ENCODE data around the gene HYAL2.
A peak's percentile ranks its signal among the peaks of the same experiment; 100 is the strongest.

The HYAL2 gene

DNA sequence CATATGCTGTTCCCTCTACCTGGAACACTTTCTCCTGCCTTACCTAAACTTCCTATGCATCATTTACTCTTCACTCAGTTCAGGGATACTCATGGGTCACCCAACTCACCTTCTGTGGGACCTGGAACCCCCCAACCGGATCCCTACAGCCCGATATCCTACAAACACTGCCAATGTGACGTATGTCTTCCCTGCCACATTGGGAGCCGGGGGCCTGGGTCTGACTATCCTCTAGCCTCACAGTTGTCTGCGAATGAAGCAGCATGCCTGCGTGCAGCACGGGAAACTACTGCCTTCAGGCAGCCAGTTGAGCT, 27.6 kb upstream of the HYAL2 start:
- no peak overlapping the region for H3K27ac ChIP-seq (ENCODE audit: low read depth, low read length)
- peak overlapping the region; percentile 68; the same call in 1 of the 2 replicates for H3K9ac ChIP-seq (ENCODE audit: low read depth, low read length)
- peaks cover 40% of the 10 kb centered on the region for H3K36me3 ChIP-seq (ENCODE audit: control insufficient read depth, insufficient read depth, low read length)
- peak overlapping the region; percentile 91 for H3K4me3 ChIP-seq (ENCODE audit: low read depth, low read length)
- peaks cover 6% of the 10 kb centered on the region for H3K4me1 ChIP-seq (ENCODE audit: control insufficient read depth, insufficient read depth, low read length)
- H3K9me3 ChIP-seq (ENCODE audit: control insufficient read depth, insufficient read depth, low read length), result no peaks in the 10 kb centered on the region
- H3K27me3 ChIP-seq (ENCODE audit: control insufficient read depth, insufficient read depth, low read length), result peaks cover 8% of the 10 kb centered on the region

DNA sequence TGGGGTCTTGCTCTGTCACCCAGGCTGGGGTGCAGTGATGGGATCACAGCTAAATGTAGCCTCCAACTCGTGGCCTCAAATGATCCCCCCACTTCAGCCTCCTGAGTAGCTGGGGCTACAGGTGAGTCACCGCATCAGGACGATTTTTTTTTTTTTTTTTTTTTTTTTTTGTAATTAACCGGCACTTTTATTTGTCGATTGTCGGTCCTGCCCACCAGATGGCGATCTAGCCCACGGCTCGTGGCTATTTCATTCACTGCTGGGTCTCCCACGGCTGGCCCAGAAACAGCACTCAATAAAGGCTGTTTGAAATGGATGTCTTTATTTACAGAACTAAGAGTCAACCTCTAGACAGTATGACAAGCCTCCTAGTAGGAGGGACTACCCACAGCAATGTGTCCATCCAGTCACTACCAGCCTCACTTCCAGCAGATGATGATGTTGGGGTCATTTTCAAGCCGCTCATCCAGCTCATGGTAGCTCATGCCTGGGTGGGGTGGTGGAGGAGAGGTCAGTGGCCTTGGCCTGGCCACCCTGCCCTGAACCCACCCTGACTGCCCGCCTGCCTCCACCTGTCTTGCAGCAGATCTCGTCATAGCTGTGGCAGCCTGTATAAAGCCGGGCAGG, 24.8 kb upstream of the HYAL2 start:
- Histone ChIP-seq H3K4me1 (ENCODE audit: control insufficient read depth, insufficient read depth, low read length) (peaks cover 6% of the 10 kb centered on the region), H3K36me3 (ENCODE audit: control insufficient read depth, insufficient read depth, low read length) (peaks cover 17% of the 10 kb centered on the region), H3K4me3 (ENCODE audit: low read depth, low read length) (no peak overlapping the region), H3K27ac (ENCODE audit: low read depth, low read length) (no peak overlapping the region), H3K27me3 (ENCODE audit: control insufficient read depth, insufficient read depth, low read length) (peaks cover 34% of the 10 kb centered on the region), H3K9ac (ENCODE audit: low read depth, low read length) (no peak overlapping the region), H3K9me3 (ENCODE audit: control insufficient read depth, insufficient read depth, low read length) (no peaks in the 10 kb centered on the region)

DNA sequence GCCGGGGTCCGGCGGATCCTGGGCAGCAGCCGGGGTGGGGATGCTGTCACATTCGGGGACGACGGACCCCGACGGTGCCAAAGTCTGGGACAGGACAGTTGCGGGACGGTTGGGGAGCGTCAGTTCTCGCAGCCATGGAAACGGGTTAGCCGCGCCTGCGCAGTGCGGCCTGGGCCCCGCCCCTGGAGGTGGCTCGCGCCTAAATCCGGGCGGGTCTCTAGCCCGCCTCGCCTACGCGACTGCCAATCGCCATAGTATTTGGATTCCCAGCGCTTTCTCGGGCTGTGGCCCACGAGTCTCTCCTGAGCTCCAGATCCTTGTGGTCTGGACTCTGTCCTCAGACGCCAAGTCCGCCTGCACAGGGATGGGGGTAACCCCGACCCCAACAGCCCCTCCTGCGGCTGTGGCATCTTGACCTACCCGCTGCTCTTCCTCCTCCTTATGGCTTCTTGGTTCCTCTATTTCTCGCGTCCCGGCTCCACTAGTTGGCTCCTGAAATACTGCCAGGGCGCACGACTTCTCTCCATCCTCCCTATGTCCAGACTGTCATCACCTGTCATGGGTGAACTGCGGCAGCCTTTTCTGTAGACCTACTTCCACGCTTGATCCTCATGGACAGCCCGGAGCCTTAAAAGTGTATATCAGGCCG, 23.2 kb upstream of the HYAL2 start, which contains the start of gene ZMYND10:
TSS of gene ZMYND10 (minus strand) at position 147 of the 649 bp plus-strand sequence. CDS start 153 bp downstream, outside the sequence.
- peaks cover 49% of the 10 kb centered on the region for H3K27me3 ChIP-seq (ENCODE audit: control insufficient read depth, insufficient read depth, low read length)
- H3K9me3 ChIP-seq (ENCODE audit: control insufficient read depth, insufficient read depth, low read length), result no peaks in the 10 kb centered on the region
- H3K9ac ChIP-seq (ENCODE audit: low read depth, low read length), result no peak within 1 kb of the TSS
- H3K4me3 ChIP-seq (ENCODE audit: low read depth, low read length), result peak within 1 kb of the TSS; percentile 65
- H3K36me3 ChIP-seq (ENCODE audit: control insufficient read depth, insufficient read depth, low read length), result peaks cover 17% of the 10 kb centered on the region
- H3K4me1 ChIP-seq (ENCODE audit: control insufficient read depth, insufficient read depth, low read length), result peaks cover 4% of the 10 kb centered on the region; the same call in 1 of the 2 replicates
- no peak within 1 kb of the TSS for H3K27ac ChIP-seq (ENCODE audit: low read depth, low read length)

DNA sequence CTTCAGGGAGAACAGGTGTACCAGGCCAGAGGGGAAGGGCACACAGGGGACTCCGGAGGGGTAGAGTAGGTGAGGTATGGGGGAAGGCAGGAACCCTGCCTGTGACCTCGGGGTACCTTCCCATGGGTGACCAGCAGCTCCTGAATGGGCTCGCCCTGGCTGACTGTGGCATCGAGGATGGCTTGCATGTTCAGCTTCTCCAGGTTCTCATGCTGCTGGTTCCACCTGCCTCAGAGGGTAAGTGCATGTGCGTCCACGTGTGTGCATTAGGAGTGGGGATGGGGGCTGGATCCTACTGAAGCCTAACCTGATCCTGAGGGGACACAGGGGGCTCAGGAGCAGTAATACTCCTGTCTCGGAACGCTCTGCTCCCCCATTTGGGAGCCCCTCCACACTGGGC, 22.5 kb upstream of the HYAL2 start:
- Histone ChIP-seq H3K4me1 (ENCODE audit: control insufficient read depth, insufficient read depth, low read length) (0 out of 2 replicates have a peak, but pooled peaks cover under 1% of the 10 kb centered on the region), H3K4me3 (ENCODE audit: low read depth, low read length) (peak overlapping the region; percentile 65; the same call in 1 of the 2 replicates), H3K36me3 (ENCODE audit: control insufficient read depth, insufficient read depth, low read length) (peaks cover 17% of the 10 kb centered on the region), H3K27ac (ENCODE audit: low read depth, low read length) (no peak overlapping the region), H3K9ac (ENCODE audit: low read depth, low read length) (no peak overlapping the region), H3K27me3 (ENCODE audit: control insufficient read depth, insufficient read depth, low read length) (peaks cover 56% of the 10 kb centered on the region), H3K9me3 (ENCODE audit: control insufficient read depth, insufficient read depth, low read length) (no peaks in the 10 kb centered on the region)

DNA sequence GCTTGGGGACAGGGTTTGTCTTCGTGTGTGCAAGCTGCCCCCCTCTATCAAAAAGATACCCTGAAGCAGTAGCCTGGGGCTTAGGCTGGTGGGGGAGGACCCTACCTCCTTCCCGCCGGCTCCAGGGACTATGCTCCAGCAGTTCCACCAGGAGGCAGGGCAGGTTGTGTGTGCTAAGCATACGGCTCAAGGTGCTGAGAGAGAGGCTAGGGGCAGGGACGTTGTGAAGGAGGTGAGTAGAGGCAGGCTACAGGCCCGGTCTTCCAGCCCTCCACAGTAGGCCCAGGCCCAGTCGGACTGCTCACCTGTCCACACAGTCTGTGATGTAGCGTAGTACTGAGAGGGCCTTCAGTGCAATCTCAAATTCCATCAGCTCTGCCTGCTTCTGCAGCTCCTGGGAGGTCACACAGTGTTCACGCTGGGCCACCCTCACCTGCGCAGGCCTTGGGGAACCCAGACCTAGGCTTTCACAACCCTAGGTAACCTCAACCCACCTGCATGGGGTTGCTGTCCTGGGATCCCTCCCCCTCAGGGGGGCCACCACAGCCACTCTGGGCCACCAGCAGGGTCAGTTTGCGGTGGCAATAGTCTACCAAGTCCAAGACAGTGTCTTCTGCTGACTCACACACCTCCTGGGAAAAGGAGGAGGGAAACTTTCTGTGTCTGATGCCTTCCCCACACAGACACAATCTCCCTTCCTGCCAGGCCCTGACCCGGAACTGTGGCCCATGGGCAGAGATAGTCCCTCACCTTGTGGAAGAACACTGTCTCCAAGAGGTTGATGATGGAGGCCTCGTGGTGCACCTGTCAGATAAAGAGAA, 20.5 kb upstream of the HYAL2 start:
- no peak overlapping the region for H3K27ac ChIP-seq (ENCODE audit: low read depth, low read length)
- no peak overlapping the region for H3K4me3 ChIP-seq (ENCODE audit: low read depth, low read length)

DNA sequence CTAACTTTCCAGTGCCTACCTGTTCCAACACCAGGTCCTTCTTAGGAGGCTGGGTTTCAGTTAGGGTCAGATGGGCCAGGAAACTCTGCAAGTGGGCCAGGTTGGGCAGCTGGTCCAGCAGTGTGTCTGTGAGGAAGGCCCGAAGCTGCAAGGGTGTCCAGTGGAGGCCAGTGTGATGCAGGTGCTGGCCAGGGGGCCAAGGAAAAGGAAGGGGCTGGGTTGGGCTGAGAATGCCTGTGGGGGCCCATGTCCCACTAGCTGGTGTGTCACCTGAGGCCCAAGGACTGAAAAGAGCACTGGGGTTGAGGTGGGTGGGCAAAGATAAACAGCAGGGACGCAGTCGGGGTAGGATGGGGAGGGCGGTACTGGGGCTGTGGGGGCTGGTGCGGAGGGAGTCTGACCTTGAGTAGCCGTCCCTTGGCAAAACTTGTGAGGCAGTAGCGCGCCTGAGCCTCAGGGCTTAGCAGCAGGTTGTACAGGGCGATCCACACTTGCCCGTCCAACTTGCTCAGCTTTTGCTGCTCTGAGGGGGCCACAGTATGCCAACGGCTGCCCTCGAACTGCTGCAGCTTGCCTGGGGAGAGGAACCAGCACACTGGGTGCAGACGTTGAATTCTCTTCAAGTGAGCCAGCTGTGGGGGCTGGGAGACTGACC, 19.6 kb upstream of the HYAL2 start:
- Histone ChIP-seq H3K9me3 (ENCODE audit: control insufficient read depth, insufficient read depth, low read length) (no peaks in the 10 kb centered on the region), H3K4me1 (ENCODE audit: control insufficient read depth, insufficient read depth, low read length) (no peaks in the 10 kb centered on the region), H3K36me3 (ENCODE audit: control insufficient read depth, insufficient read depth, low read length) (no peaks in the 10 kb centered on the region), H3K27ac (ENCODE audit: low read depth, low read length) (no peak overlapping the region), H3K9ac (ENCODE audit: low read depth, low read length) (no peak overlapping the region), H3K27me3 (ENCODE audit: control insufficient read depth, insufficient read depth, low read length) (peaks cover 72% of the 10 kb centered on the region), H3K4me3 (ENCODE audit: low read depth, low read length) (no peak overlapping the region)

More for the DNA sequence above, 20.5 kb upstream of the HYAL2 start:
- Histone ChIP-seq H3K4me1 (ENCODE audit: control insufficient read depth, insufficient read depth, low read length) (no peaks in the 10 kb centered on the region), H3K9me3 (ENCODE audit: control insufficient read depth, insufficient read depth, low read length) (no peaks in the 10 kb centered on the region), H3K9ac (ENCODE audit: low read depth, low read length) (no peak overlapping the region), H3K27me3 (ENCODE audit: control insufficient read depth, insufficient read depth, low read length) (peaks cover 72% of the 10 kb centered on the region), H3K36me3 (ENCODE audit: control insufficient read depth, insufficient read depth, low read length) (peaks cover 7% of the 10 kb centered on the region)

DNA sequence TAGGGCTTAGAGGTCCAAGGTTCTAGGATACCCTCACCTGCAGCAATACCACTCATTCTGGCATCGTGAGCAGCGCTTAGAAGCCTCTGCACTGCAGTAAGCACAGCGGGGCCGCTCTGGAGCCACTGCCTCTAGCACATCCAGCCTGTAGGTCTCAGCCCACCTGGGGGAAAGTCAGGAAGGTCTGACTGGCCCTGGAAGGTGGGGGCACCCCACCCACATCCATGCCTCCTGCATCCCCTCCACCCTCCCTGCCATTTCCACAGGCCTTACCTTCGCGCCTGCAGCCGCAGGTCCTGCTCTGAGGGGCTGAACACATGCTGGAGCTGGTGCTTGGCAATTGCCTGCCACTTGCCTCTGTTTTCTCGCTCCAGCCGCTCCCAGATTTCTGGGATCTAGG, 19.0 kb upstream of the HYAL2 start:
- Histone ChIP-seq H3K4me1 (ENCODE audit: control insufficient read depth, insufficient read depth, low read length) (no peaks in the 10 kb centered on the region), H3K9me3 (ENCODE audit: control insufficient read depth, insufficient read depth, low read length) (no peaks in the 10 kb centered on the region), H3K36me3 (ENCODE audit: control insufficient read depth, insufficient read depth, low read length) (no peaks in the 10 kb centered on the region), H3K9ac (ENCODE audit: low read depth, low read length) (no peak overlapping the region), H3K27me3 (ENCODE audit: control insufficient read depth, insufficient read depth, low read length) (peaks cover 70% of the 10 kb centered on the region), H3K4me3 (ENCODE audit: low read depth, low read length) (no peak overlapping the region; the same call in 1 of the 2 replicates), H3K27ac (ENCODE audit: low read depth, low read length) (no peak overlapping the region)

DNA sequence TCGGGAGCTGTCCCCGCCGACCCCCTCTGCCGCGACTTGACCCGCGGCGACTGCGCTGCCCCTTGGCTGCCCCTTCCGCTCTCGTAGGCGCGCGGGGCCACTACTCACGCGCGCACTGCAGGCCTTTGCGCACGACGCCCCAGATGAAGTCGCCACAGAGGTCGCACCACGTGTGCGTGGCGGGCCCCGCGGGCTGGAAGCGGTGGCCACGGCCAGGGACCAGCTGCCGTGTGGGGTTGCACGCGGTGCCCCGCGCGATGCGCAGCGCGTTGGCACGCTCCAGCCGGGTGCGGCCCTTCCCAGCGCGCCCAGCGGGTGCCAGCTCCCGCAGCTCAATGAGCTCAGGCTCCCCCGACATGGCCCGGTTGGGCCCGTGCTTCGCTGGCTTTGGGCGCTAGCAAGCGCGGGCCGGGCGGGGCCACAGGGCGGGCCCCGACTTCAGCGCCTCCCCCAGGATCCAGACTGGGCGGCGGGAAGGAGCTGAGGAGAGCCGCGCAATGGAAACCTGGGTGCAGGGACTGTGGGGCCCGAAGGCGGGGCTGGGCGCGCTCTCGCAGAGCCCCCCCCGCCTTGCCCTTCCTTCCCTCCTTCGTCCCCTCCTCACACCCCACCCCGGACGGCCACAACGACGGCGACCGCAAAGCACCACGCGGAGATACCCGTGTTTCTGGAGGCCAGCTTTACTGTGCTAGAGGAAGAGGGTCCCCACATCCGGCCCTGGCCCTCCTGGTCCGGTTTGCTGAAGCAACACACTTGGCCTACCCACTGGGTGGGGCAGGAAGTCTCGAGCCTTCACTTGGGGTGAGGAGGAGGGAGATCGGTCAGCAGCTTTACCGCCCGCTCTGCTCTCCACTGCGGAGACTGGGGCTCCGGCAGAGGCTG, 18.1 kb upstream of the HYAL2 start, which contains the start of gene RASSF1:
TSS of gene RASSF1 (minus strand) at position 389 of the 882 bp plus-strand sequence. CDS start at position 358, 31 bp downstream.
- peak within 1 kb of the TSS; percentile 53 for H3K4me3 ChIP-seq (ENCODE audit: low read depth, low read length)
- no peaks in the 10 kb centered on the region for H3K36me3 ChIP-seq (ENCODE audit: control insufficient read depth, insufficient read depth, low read length)
- peaks cover 67% of the 10 kb centered on the region for H3K27me3 ChIP-seq (ENCODE audit: control insufficient read depth, insufficient read depth, low read length)
- no peaks in the 10 kb centered on the region for H3K4me1 ChIP-seq (ENCODE audit: control insufficient read depth, insufficient read depth, low read length)
- no peak within 1 kb of the TSS for H3K27ac ChIP-seq (ENCODE audit: low read depth, low read length)
- no peaks in the 10 kb centered on the region for H3K9me3 ChIP-seq (ENCODE audit: control insufficient read depth, insufficient read depth, low read length)
- H3K9ac ChIP-seq (ENCODE audit: low read depth, low read length), result no peak within 1 kb of the TSS

DNA sequence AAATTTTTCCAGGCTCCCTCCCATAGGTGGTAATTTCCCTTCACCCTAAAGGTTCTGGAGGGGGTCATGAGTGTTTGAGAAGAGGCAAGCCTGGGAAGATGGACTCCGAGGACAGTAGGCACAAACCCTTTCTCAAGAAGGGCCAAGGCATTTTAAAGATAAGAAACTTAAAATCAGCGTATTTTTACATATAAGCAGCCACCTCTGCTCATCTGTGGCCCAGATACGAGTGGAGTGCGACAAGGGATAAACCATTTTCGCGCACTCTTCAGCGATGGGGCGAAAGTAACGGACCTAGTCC, 17.6 kb upstream of the HYAL2 start:
- H3K9me3 ChIP-seq (ENCODE audit: control insufficient read depth, insufficient read depth, low read length), result no peaks in the 10 kb centered on the region
- H3K27me3 ChIP-seq (ENCODE audit: control insufficient read depth, insufficient read depth, low read length), result peaks cover 63% of the 10 kb centered on the region
- peak overlapping the region; percentile 53; the same call in 1 of the 2 replicates for H3K4me3 ChIP-seq (ENCODE audit: low read depth, low read length)
- H3K27ac ChIP-seq (ENCODE audit: low read depth, low read length), result no peak overlapping the region
- no peaks in the 10 kb centered on the region for H3K4me1 ChIP-seq (ENCODE audit: control insufficient read depth, insufficient read depth, low read length)
- no peaks in the 10 kb centered on the region for H3K36me3 ChIP-seq (ENCODE audit: control insufficient read depth, insufficient read depth, low read length)
- no peak overlapping the region for H3K9ac ChIP-seq (ENCODE audit: low read depth, low read length)

DNA sequence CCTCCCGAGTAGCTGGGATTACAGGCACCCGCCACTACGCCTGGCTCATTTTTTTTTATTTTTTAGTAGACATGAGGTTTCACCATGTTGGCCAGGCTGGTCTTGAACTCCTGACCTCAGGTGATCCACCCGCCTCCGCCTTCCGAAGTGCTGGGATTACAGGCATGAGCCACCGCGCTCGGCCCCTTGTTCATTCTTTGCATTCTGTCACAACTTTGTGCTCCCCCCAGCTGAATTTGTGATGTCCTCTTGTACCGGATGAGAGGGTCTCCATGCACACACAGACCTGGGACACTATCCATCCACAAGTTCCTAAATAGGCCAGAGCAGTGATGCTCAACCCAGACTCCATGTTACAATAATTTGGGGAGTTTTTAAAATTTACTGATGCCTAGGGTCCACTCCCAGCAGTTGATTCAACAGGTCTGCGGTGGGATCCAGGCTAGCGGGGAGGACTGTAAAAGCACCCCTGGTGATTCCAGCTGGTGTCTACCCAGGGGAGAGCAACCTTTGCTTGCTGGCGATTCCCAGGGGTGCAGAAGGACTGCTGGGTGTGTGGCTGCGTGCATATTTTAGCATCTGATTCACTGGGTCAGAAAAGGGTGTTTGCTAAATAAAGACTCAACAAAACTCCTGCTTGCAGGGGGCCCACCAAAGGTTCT, 17.1 kb upstream of the HYAL2 start:
- H3K27me3 ChIP-seq (ENCODE audit: control insufficient read depth, insufficient read depth, low read length), result peaks cover 59% of the 10 kb centered on the region
- H3K9me3 ChIP-seq (ENCODE audit: control insufficient read depth, insufficient read depth, low read length), result no peaks in the 10 kb centered on the region
- H3K36me3 ChIP-seq (ENCODE audit: control insufficient read depth, insufficient read depth, low read length), result no peaks in the 10 kb centered on the region
- no peak overlapping the region for H3K27ac ChIP-seq (ENCODE audit: low read depth, low read length)
- H3K4me3 ChIP-seq (ENCODE audit: low read depth, low read length), result no peak overlapping the region
- no peak overlapping the region for H3K9ac ChIP-seq (ENCODE audit: low read depth, low read length)
- H3K4me1 ChIP-seq (ENCODE audit: control insufficient read depth, insufficient read depth, low read length), result no peaks in the 10 kb centered on the region

Measured in HUES48 (cell line).